Endothelial cell (in vitro differentiated cells): ENCODE data around the gene SFXN1. TPM values are rescaled to one million over a fixed set of nuclear protein-coding genes. Genes with fewer than 3 reads are reported as not detected.

Source experiments
- DNase-seq: peaks from one replicate; pipeline ENCODE4 v3.0.0; 2021; ENCODE audit warnings: low spot score
- H3K27ac Mint-ChIP-seq: one replicate; pipeline ENCODE4 v1.8.0; 2021; ENCODE audit warnings: mixed read lengths, inconsistent platforms; ENCODE audit not compliant: unreplicated experiment
- H3K27me3 Mint-ChIP-seq: one replicate; pipeline ENCODE4 v1.8.0; 2021; ENCODE audit warnings: mild to moderate bottlenecking, moderate library complexity, mixed read lengths, inconsistent platforms; ENCODE audit not compliant: unreplicated experiment
- H3K36me3 Mint-ChIP-seq: one replicate; pipeline ENCODE4 v1.8.0; 2021; ENCODE audit warnings: mild to moderate bottlenecking, low read depth, mixed read lengths, inconsistent platforms; ENCODE audit not compliant: unreplicated experiment
- H3K4me1 Mint-ChIP-seq: one replicate; pipeline ENCODE4 v1.8.0; 2021; ENCODE audit warnings: mild to moderate bottlenecking, mixed read lengths, inconsistent platforms; ENCODE audit not compliant: unreplicated experiment
- H3K4me3 Mint-ChIP-seq: one replicate; pipeline ENCODE4 v1.8.0; 2021; ENCODE audit warnings: mild to moderate bottlenecking, mixed read lengths, inconsistent platforms; ENCODE audit not compliant: unreplicated experiment
- H3K9me3 Mint-ChIP-seq: one replicate; pipeline ENCODE4 v1.8.0; 2021; ENCODE audit warnings: mixed read lengths, inconsistent platforms; ENCODE audit not compliant: unreplicated experiment
- total RNA-seq: library from RNA; stranded (reverse); fragmentation: NEBNext Ultra II Directional; extraction: Animal tissue kit (Norgen Biotek cat#: 25700); gene quantifications from one replicate; pipeline ENCODE4 v1.2.1, GENCODE V29; 2021; ENCODE audit not compliant: unreplicated experiment
- TF ChIP-seq, protein P1 (sequence below): fragments of 200-600 bp; sonication (generic); IDR thresholded peaks from one replicate; pipeline ENCODE4 v1.5.0; 2021; ENCODE audit warnings: antibody characterized with exemption; ENCODE audit not compliant: unreplicated experiment

Gene SFXN1
- total RNA-seq, 1 donor from 2014 or later, result 53.9 TPM

DNA sequence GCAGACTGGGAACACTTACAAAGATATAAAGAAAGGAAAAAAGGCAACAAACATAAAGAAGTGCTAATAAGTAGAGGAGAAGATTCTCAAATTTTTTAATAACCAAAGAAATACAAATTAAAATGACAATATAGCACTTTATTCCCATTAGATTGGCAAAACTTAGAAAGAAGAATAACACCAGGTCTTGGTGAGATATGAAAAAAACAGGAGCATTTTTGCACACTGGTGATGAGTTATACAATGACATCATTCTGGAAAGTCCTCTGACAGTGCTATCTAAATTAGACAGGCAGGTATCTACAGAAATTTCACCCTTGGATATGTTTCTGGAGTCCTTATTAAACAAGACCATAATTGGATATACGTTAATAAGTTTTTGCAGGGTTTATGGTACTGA, 9.5 kb upstream of the SFXN1 start:
- H3K27me3 Mint-ChIP-seq, result no peaks in the 10 kb centered on the region
- H3K36me3 Mint-ChIP-seq, result no peaks in the 10 kb centered on the region
- H3K4me3 Mint-ChIP-seq, result no peak overlapping the region
- H3K27ac Mint-ChIP-seq, result no peak overlapping the region
- TF ChIP-seq, protein P1, sequence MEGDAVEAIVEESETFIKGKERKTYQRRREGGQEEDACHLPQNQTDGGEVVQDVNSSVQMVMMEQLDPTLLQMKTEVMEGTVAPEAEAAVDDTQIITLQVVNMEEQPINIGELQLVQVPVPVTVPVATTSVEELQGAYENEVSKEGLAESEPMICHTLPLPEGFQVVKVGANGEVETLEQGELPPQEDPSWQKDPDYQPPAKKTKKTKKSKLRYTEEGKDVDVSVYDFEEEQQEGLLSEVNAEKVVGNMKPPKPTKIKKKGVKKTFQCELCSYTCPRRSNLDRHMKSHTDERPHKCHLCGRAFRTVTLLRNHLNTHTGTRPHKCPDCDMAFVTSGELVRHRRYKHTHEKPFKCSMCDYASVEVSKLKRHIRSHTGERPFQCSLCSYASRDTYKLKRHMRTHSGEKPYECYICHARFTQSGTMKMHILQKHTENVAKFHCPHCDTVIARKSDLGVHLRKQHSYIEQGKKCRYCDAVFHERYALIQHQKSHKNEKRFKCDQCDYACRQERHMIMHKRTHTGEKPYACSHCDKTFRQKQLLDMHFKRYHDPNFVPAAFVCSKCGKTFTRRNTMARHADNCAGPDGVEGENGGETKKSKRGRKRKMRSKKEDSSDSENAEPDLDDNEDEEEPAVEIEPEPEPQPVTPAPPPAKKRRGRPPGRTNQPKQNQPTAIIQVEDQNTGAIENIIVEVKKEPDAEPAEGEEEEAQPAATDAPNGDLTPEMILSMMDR, result no peak
- H3K4me1 Mint-ChIP-seq, result peaks cover 3% of the 10 kb centered on the region
- no peaks in the 10 kb centered on the region for H3K9me3 Mint-ChIP-seq
- no peak for DNase-seq

- Mint-ChIP-seq H3K4me1 (no peaks in the 10 kb centered on the region), H3K27ac (no peak overlapping the region), H3K9me3 (no peaks in the 10 kb centered on the region), H3K27me3 (no peaks in the 10 kb centered on the region), H3K4me3 (no peak overlapping the region), H3K36me3 (no peaks in the 10 kb centered on the region)
- TF ChIP-seq, protein P1, result no peak
- DNase-seq, result no peak
These were observed 8.4 kb upstream of the SFXN1 start for GRCh38 chr5:175469916-175470315.

DNA sequence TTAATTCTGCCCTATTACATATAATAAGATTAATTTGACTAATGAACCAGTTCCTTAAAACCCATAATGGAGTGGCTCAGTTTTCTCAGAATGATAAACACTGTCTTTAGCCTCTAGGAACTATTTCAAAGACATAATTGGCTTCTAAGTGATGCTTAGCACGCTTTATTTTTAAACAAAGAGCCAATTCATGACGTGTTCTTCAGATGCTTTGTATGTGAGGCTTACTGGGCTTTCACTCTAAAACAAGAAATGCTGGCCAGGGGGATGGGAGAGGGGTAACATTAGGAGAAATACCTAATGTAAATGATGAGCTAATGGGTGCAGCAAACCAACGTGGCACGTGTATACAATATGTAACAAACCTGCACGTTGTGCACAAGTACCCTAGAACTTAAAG, 7.6 kb upstream of the SFXN1 start:
- Mint-ChIP-seq H3K36me3 (no peaks in the 10 kb centered on the region), H3K9me3 (no peaks in the 10 kb centered on the region), H3K27me3 (no peaks in the 10 kb centered on the region), H3K4me1 (peaks cover 8% of the 10 kb centered on the region), H3K27ac (no peak overlapping the region), H3K4me3 (no peak overlapping the region)
- TF ChIP-seq, protein P1, result no peak
- no peak for DNase-seq

DNA sequence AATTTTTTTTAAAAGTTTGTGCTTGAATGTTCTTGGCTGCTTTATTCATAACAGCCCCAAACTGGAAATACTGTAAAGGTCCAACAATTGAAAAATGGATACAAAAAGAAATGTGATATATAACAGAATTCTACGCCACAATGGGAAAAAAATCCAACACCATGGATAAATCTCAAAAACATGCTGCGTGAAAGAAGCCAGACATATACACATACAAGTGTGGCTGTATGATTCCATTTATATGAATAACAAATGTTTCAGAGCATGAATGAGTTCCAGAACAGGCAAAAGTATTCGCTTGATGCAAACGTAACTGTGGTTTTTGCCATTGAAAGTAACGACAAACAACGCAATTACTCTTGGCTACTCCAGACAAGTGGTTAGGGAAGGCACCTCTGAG, 7.2 kb upstream of the SFXN1 start:
- TF ChIP-seq, protein P1, result no peak
- DNase-seq, result no peak
- H3K36me3 Mint-ChIP-seq, result no peaks in the 10 kb centered on the region
- H3K27me3 Mint-ChIP-seq, result no peaks in the 10 kb centered on the region
- peaks cover 10% of the 10 kb centered on the region for H3K4me1 Mint-ChIP-seq
- H3K4me3 Mint-ChIP-seq, result no peak overlapping the region
- H3K9me3 Mint-ChIP-seq, result no peaks in the 10 kb centered on the region
- H3K27ac Mint-ChIP-seq, result no peak overlapping the region

DNA sequence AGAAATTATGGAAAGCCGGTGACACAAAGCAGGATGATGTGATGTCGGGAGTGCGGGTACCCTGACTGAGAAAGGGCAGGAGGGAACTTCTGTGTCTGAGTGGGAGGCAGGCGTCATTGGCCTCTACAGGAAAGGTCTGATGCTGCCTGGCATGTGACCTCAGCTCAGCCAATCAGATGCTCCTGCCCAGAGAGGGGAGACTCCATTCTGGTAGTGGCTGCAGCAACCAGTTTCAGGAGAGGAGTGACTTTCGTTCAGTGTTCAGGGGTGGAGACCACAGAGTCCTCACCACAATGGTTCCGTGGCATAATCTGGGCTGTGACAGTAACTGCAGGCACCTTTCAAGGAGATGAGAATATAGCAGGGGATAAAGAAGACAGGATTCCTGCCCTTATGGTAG, 6.7 kb upstream of the SFXN1 start:
- Mint-ChIP-seq H3K4me3 (no peak overlapping the region), H3K4me1 (peaks cover 10% of the 10 kb centered on the region), H3K27ac (no peak overlapping the region), H3K9me3 (no peaks in the 10 kb centered on the region), H3K36me3 (no peaks in the 10 kb centered on the region), H3K27me3 (no peaks in the 10 kb centered on the region)
- DNase-seq, result no peak
- TF ChIP-seq, protein P1, result no peak
